Measurements from ENCODE around the gene NIN. TPM values are rescaled to one million over a fixed set of nuclear protein-coding genes. Genes with fewer than 3 reads are reported as not detected.

NIN gene
- polyA plus RNA-seq, 1 donor = 43.1 TPM

DNA sequence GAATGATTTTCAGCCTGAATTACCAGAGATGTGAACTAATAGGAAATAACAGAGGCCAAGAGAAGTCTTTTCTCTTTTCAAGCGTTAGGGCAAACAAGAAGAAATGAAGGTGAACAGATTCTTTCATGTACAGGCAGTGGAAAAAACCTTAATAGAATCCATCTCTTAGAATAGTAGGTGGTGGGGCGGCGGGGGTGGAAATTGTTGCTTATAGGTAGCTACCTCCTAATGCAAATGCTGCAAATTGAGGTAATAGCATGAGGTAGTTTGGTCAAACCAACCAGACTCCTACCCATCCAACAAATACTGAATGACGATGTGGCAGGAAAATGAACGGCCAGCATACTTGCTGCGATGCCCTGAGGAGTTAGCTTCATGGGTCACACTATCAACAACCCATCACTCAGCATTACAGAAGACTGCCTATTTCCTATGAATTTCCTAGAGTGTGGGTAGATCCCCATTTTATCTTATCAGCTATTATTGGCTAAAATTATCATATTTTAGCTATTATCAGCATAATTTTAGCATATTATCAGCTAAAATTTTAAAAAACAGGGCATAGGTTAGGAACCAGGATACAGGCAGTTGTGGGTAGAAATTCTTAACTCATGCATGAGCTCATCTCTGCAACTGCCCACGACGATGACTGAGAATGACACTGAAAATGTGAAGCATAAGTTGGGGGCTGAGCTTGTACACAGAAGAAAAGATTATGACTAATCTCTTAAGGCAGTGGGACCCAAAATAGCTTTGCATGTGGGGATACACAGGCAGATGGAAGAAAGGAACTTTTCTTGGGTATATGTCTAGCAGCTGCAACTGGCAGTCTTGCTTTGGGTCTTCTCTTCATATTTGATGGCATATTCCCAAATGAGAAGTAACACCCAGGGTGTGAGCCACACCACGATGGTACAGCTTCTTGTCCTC, 68.7 kb downstream of the NIN start:
- DNase-seq = no peak

- no peak for DNase-seq
Measured at GRCh38 chr14:50759800-50760543, 71.0 kb downstream of the NIN start.

DNA sequence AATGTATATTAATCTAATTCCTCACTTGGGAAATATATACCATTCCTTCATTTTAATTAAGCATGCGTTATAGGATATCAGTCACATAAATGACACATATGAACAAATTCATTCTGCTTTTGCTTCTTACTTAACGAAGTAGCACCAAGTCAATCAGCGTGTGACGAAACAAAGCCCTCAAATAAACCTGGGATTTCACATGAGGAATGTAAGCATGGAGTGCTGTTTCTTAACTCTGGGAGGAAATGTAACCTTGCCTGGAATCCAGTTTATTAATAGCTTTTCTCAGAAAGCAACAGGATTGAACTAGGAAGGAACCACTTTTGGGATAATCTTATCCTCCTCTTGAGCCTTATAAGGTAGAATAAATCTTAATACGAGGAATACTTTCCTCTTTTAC, 72.0 kb downstream of the NIN start:
- peak; percentile 34 for DNase-seq

DNA sequence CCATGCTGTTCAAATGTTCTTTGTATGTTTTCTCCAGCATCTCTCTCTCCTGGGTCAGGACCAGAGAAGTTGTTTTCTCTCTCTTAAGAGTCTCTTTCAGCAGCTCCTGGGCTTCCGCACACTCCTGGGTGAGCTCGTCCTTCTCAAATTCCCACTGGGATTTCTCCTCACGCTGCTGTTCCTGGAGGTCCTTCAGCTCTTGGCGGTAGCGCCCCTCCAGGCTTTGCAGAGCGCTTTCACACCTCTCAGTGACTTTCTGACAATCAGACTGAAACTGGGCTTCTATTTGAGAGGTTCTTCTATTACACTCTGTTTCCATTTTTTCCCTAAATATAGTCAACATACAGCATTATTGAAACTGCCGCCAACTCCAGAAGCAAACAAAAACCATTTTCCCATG, 72.7 kb downstream of the NIN start:
- peak; percentile 27 for DNase-seq

DNA sequence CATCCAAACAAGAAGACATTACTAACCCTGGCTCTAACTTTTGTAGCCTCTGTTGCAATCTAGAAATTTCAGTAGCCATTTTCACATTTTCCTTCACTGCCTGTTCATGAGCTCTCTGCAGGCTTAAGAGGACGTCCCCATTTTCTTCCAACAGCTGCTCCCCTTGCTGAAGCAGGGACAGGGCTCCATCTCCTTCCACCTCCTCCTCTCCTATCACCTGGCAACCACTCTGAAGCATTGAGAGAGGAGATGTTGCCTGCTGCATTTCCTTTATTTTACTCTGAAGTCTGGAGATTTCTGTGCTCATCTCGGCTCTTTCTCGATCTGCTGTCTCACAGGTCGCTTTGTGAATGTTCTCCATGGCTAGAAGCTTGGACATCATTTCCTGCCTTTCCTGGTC, 73.3 kb downstream of the NIN start:
- no peak for DNase-seq

DNA sequence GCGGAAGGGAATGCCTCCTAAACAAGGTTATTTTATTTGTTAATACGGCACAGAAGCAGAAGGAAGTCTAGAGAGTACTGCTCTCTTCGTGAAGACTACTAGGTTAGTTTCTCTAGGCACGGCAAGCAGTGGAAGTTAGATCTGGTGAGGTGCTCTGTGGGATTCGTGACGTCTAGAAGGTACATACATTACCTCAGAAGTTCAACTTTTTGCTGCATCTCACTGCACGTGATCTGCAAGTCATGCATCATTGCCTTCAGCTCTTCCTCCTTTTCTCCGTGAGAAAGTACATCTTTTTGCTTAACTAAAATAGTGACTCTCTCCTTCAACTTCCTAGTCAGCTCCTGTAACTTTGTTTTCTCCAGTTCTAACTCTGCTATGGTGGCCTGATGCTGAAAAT, 74.7 kb downstream of the NIN start:
- DNase-seq = no peak

- DNase-seq = no peak
Measured at GRCh38 chr14:50750323-50750722, 80.6 kb downstream of the NIN start.

- no peak for DNase-seq
Measured at GRCh38 chr14:50745401-50746058, 85.4 kb downstream of the NIN start.

GRCh38 chr14:50744231-50744630, 86.7 kb downstream of the NIN start:
- no peak for DNase-seq

DNA sequence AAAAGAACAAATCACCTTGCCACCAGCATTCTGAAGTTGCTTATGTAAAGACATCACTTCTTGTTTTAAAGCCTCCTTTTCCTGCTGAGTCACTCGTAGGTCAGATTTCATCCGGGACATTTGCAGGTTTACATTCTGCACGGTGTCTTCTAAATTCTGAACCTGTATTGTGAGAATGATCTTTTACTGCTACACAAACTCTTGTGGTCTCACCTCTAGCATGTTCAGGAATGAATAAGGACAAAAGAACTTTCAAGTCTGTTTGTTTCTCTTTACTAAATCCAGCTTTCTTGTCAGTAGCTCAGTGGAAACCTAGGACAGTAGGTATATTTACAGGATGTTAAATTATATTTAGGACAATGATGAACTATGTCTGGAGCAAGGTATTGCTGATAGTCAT, 89.4 kb downstream of the NIN start:
- DNase-seq = no peak

DNA sequence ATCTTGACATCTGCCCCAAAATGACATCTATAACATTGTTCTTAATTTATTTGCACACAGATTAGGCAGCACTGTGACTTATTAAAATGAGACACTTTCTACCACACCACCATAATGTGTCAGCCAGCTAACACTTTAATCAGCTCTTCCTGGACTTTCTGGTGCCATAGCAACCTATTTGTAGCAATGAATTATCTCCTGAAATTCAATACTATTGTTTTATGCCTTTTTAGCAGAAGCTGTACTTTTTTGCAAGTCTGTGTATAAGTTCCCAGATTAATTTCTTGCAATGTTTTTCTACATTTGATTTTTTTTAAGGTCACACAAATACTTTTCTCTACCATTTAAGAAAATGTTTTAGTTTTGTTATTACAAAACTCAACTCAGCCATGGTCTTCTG, 90.1 kb downstream of the NIN start:
- DNase-seq = no peak

- DNase-seq = no peak
Measured at GRCh38 chr14:50739186-50739585, 91.8 kb downstream of the NIN start.

DNA sequence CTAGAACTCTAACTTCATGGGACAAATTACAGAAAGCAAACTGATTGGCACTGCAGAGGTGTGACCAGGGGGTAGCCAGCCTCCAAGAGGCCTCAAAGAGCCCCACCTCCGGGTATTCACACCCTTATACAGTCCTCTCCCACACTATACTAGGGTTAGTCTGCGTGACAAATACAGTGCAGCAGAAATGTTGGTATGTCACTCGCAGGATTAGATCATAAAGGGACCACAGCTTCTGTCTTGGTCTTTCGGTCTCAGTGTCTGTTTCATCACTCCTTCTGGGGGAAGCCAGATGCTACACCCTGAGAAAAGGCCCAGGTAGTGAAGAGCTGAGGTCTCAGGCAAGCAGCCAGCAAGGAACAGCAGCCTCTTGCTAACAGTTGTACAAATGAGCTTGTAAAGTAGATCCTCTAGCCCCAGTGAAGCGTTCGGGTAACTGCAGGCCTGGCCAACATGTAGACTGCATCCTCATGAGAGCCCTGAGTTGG, 94.0 kb downstream of the NIN start:
- no peak for DNase-seq

DNA sequence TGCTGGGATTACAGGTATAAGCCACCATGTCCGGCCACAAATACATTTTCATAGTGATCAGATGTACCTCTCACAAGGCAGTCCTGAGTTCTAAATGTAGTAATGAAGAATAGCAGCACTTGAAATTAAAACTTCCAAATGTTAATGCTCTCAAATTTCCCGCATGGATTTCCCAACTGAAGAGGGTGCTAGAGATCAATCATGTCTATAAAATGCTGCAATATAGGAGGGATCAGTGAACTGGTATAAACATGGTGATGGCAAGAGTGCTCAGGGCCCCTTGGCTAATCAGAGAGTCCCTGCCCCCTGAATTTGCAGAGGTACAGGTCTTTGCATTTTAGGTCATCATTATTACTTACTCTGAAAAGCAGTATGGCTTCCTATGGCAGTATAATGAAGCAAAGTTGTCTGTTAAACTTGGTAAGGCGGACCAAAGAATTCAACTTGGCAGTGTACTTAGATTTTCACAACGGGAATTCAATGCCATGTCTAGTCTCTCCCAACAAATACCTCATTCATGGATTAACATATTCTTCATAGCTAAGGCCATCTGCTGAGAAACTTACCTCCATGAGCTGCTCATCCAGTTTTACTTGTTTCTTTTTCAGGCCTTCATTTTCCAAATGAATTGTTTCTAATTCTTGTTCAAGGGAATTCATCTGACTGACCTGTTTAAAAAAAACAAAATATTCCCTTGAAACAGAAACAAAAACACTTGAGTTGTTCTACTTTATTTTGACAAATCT, 95.8 kb downstream of the NIN start:
- no peak for DNase-seq

- no peak for DNase-seq
Measured at GRCh38 chr14:50733494-50733893, 97.5 kb downstream of the NIN start.

- DNase-seq = no peak
Measured at GRCh38 chr14:50728836-50729235, 102.1 kb downstream of the NIN start.

GRCh38 chr14:50726372-50727107, 104.4 kb downstream of the NIN start:
- DNase-seq = no peak

DNA sequence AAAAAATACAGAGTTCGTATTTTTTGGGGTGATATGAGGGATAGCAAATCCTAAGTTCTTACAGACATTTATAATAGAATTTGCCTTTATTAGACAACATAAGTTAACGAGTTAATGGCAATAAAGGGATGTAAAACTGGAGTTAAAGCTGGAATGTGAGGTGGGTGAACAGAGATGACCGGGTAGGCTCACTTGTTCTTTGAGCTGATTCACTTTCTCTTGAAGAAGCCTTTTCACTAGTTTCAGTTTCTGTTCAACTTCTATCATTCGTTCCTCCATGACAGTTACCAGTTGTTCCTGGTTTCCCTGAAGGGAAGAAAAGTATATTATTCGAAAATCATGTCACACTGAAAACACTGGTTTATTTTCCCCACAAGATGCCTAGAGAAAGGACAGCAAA, 105.2 kb downstream of the NIN start:
- no peak for DNase-seq

- DNase-seq = no peak
Measured at GRCh38 chr14:50719911-50720759, 110.8 kb downstream of the NIN start.

GRCh38 chr14:50718949-50719348, 112.0 kb downstream of the NIN start:
- no peak for DNase-seq
